ENCODE measurements around the gene TIGD2.
A peak's percentile ranks its signal among the peaks of the same experiment; 100 is the strongest.

TIGD2 gene

DNA sequence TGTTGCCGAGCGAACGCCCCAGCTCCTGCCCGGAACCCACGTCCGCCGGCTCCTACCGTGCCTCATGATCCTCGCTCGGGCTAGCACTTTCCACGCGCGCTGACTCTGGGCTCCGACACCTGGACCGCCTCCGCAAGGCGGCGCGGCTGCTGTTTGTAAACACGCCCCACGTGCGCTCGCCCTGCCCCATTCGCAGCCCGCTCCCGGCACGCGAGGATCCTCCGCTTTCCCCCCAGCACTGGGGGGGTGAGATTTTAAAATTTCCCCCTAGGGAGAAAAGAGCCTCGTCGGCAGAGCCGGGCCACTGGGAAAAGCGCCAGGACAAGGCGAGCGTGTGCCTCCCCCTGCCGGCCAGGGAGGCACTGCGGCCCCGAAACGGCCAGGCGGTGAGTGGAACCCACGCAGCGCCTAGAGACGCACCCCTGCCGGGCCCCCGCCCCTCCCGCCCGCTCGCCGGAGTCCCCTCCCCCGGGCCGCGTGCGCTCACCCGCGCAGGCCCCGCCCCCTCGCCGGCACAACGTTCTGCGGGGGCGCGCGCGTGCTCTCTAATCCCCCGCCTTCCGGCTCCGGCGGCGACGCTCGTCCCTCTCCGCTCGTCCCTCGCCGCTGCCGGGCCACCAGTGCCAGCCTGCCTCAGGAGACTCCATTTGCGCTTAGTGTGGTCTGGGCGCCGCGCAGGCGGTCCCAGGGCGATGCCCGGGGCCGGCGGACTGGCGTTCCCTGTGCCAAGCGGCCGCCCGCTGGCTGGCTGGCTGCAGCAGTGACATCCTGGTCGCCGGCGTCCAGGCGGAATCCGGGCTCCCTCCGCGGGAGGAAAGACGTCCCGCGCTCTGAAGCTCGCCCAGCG lies at the start of gene TIGD2:
TSS of gene TIGD2 (plus strand) at position 548 of the 847 bp plus-strand sequence. CDS start 1,442 bp downstream, outside the sequence.
- peak; percentile 75 for DNase-seq

GRCh38 chr4:89064848-89065247 lies 46.5 kb upstream of the TIGD2 start:
- DNase-seq: no peak

DNA sequence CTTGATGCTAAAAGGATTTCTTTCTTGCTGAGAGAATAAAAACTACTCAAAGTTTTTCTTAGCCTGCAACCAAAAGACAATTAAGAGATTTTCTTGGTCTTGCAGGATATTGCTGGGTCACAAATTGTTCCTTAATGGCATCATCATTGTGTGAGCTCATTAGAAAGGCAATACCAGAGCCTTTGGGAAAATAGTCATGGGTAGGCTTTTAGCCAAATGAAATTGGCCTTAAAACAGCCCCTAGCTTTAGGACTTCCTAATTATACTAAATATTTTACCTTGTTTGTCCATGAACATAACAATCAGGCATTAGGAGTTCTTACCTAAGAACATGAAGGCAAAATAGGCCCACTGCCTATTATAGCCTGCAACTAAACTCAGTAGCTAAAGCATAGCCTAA lies 43.9 kb upstream of the TIGD2 start:
- no peak for DNase-seq

DNA sequence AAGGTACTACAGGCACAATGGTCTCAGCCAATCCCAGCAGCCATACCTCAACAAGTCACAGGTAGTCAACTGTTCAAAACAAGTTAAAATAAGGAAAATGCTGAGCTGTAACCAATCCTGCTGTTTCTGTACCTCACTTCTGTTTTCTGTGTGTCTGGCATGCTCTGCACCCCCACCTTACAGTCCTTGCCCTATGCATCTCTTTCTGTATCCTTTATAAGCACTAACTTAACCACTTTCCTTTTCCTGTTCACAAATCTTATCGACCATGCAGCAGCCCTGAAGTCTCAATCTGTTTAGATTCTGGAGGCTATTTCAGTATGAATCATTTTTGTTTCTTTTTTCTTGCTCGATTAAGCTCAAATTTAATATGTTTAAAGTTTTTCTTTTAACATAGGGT lies 41.9 kb upstream of the TIGD2 start:
- no peak for DNase-seq

DNA sequence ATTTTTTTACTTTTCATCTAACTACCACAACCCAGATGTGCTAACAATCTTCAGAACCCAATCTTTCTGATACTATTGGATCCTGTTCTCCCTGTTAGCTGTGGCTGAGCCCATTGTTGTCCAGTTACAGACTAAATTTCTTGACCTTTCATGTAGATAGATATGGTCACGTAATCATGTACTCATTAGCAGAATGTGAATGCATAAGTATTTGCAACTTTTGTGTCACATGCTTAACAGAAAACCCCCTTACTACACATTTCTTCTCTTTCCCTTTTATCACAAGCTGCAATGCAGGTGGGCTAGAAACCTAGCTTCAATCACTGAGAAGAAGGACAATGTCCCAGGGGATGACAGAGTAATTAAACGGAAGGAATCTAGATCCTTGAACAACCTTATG lies 41.3 kb upstream of the TIGD2 start:
- no peak for DNase-seq

GRCh38 chr4:89071311-89071710 lies 40.0 kb upstream of the TIGD2 start:
- no peak for DNase-seq

GRCh38 chr4:89072921-89073320 lies 38.4 kb upstream of the TIGD2 start:
- DNase-seq: no peak

DNA sequence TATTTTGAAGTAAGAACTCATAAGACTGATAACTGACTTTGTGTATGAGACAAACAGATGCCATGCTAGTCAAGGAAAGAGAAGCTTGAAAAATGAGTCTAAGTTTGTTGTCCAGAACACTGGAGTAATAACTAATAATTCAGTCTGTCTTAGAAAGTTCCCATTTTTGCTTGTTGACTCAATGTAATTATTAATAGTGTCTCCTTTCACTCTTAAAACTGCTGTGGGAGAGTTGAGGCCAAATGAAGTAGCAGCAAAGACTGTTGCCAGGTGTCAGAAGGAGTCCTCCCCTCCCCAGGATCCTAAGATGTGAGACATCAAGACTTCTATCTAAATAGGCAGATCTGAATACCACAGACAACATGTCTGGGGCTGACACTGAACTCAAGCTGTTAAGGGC lies 33.6 kb upstream of the TIGD2 start:
- DNase-seq: no peak

- no peak for DNase-seq
These were observed 33.0 kb upstream of the TIGD2 start for GRCh38 chr4:89078300-89078699.

DNA sequence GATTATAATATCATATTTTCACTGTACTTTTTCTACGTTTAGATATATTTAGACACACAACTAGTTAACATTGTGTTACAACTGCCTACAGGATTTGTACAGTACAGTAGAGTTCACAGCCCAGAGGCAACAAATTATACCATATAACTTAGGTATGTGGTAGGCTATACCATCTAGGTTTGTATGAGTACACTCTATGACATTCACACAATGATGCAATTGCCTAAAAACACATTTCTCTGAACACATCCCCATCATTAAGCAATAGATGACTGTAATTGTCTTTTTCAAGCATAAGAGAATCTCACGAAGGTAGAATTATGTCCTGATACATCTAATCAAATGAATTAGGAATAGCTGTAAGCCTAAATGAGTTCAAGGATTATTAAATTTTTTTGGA lies 12.3 kb upstream of the TIGD2 start:
- DNase-seq: no peak

DNA sequence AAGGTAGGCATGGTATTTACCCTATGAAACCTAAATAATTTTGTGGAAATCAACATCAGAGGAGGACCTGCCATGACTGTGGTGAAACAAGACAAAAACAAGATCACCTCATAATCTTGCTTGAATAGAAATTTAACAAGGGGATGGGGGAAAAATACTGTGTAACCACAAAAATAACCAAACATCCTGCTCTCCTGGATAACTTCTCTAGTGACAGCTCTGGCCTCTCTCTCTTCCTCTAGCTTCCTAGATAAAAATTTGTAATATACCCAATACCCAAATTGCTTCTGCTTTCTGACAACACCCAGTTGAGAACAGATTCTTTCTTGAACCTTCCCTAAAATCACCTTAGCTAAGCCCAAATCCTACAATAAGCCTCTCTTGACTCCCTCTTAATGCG lies 11.9 kb upstream of the TIGD2 start:
- DNase-seq: no peak

DNA sequence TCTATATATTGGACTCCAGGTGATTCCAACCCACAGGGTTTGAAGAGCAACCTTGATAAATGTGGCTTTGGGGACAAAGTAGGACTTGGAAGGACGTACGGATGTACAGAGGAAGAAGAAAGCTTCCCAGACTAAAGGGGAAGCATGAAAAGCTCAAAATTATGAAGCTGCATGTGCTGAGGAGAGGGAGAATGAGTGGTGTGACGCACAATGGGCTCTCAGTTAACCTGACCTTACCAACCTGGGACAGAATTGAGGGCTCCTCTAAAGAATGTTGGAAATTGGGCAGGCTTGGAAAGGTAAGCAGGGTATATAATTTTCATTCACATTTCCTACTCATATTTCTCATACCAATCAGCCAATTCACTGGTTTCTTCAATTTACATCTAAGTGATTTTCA lies 10.5 kb upstream of the TIGD2 start:
- DNase-seq: no peak

DNA sequence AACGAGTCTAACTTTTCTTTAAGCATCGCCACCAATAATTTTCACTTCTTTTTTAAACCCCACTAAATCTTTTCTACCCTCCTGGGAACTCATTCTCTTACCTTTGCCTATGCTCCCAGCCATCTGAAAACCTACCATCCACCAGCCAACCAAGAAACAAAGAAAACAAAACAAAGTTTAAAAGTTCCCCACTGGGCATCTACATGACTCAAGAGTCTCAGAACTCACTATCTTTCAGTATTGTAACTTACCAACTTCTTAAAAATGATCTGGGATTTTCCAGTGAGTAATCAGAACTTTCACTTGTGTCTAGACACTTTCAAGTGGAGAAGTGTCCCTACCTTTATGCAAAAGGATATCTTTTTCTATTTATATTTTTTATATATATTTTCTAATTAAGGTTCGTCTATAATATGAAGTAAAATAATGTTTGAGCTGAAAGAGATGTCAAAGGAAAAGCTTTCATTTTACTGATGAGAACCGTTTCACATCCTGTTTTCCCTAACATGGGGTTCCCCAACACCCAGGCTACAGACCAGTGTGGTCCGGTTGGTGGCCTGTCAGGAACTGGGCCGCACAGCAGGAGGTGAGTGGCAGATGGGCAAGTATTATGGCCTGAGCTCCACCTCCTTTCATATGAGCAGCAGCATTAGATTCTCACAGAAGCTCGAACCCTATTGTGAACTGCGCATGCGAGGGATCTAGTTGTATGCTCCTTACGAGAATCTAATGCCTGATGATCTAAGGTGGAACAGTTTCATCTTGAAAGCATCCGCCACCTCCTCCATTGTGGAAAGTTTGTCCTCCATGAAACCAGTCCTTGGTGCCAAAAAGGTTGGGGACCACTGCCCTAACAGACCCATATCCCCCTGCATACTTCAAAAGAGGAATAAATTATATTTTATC lies 9.8 kb upstream of the TIGD2 start:
- no peak for DNase-seq

DNA sequence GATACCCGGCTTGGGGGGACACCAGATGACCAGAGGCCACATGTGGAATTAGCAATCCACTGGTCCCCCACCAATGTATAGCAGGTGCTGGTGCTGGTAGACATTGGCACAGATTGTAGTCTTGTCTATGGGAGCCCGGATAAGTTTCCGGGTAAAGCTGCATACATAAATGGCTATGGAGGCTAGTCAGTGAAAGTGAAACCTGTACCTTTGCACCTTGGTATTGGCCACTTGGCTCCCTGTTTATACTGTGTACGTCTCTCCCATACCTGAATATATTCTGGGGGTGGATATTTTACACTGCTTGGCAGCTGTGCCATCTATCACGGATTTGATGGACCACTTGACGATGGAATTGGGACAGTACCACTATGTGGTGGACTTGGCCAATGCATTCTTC lies 5.6 kb upstream of the TIGD2 start:
- DNase-seq: no peak

GRCh38 chr4:89108091-89108490 lies 3.2 kb upstream of the TIGD2 start:
- no peak for DNase-seq

GRCh38 chr4:89109841-89110540 lies 1.3 kb upstream of the TIGD2 start:
- DNase-seq: no peak

DNA sequence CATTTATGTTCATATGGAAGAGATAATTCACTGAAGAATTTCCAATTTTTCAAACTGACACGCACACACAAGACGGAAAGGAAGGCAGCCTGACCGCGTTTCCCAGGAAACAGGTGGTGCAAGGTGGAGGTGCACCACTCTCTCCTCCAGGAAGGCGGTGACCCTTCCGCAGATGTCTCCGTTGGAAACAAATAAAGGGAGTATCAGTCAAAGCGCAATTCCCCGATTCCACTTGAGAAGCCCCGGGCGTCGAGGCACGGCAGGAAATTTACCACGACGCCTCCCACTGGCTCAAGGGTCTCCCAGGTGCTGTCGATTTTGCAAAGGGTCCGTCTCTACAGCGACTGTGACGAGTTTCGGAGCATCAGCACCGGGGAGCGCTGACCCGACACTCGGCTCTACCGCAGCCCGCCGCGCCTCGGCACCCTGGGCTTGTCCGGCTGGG lies 770 bp upstream of the TIGD2 start:
- DNase-seq: no peak

DNA sequence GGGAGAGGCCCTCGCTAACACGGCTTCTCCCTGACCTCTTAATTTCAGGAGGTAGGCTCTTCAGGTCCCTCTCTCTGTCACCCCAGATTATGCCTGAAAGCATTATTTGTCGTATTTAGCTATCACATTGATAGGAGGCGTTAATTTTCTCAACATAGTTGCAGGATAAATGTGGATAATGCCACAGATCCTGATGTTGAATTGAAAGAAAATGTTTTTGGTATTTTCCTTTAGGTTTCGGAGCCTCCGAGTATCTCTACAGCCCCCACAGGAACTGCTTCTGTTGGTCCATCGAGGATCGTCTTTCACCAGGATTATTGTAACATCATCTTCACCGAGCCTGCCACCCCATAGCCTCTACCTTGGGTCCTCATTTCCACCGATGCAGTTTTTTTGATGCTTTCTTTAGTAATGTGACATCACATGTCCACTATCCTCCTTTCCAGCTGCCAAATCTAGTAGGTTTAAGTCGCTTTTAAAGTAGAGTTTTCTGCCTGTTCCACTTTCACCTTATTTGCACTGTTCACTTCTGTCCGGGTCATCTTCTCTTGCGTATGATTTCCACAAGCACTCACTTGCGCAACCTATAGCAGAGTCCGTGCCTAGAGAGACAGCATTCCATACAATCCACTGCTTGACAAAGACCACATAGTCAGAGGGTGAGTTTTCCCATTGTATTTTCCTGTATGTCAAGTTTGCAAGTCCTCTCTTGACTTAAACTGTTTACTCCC lies 665 bp downstream of the TIGD2 start:
- DNase-seq: no peak

GRCh38 chr4:89113415-89113814 lies 2.1 kb downstream of the TIGD2 start:
- DNase-seq: no peak

DNA sequence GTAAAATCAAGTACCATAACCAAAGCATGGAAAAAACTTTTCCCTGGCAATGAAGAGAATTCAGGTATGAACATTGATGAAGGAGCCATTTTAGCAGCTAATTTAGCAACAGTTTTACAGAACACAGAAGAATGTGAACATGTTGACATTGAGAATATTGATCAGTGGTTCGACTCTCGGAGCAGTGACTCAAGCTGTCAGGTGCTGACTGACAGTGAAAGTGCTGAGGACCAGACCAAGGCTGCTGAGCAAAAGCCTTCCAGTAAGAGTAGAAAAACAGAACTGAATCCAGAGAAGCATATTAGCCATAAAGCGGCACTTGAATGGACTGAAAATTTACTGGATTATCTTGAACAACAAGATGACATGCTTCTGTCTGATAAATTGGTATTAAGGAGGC lies 2.8 kb downstream of the TIGD2 start:
- no peak for DNase-seq

GRCh38 chr4:89117115-89117514 lies 5.8 kb downstream of the TIGD2 start:
- no peak for DNase-seq

GRCh38 chr4:89119166-89119565 lies 7.8 kb downstream of the TIGD2 start:
- DNase-seq: no peak

GRCh38 chr4:89119836-89120235 lies 8.5 kb downstream of the TIGD2 start:
- DNase-seq: no peak
